ENCODE results near the gene DRC3.
"Not testable (repeated sequence)": the region's sequence is repeated elsewhere in the genome, so short reads cannot be mapped to it uniquely, and the experiment has no call there.

DRC3 gene

GRCh38 chr17:17995887-17996286, 23.2 kb downstream of the DRC3 start:
- not testable (repeated sequence) for DNase-seq

GRCh38 chr17:17998934-17999333, 26.3 kb downstream of the DRC3 start:
- DNase-seq = no peak

- DNase-seq = no peak
Measured at GRCh38 chr17:17999364-18000029, 26.8 kb downstream of the DRC3 start.

DNA sequence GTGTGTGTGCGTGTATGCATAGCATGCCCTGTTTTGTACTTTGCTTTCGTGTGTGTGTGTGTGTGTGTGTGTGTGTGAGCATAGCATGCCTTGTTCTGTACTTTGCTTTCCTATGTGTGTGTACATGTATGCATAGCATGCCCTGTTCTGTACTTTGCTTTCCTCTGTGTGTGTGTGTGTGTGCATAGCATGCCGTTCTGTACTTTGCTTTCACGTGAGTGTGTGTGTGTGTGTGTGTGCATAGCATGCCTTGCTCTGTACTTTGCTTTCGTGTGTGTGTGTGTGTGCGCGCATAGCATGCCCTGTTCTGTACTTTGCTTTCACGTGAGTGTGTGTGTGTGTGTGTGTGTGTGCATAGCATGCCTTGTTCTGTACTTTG, 27.4 kb downstream of the DRC3 start:
- no peak for DNase-seq

DNA sequence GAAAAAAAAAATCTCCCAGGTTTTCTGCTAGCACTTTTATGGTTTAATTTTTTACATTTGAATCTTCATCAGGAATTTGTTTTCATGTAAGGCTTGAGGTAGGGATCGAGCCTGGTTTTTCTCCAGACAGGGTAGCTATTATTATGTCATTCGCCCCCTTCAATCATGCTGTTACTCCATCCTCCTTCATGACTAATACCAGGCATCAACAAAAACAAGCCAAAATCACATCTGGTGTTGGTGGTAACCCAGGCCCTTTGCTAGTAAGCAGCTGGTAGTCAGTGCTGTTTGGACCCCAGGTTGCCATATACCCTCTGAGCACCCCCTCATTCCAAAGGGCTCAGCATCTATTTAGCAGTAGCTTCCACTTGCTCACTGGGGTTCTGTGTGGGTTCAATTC, 29.5 kb downstream of the DRC3 start:
- DNase-seq = no peak

- no peak for DNase-seq
Measured at GRCh38 chr17:18004345-18004744, 31.7 kb downstream of the DRC3 start.

DNA sequence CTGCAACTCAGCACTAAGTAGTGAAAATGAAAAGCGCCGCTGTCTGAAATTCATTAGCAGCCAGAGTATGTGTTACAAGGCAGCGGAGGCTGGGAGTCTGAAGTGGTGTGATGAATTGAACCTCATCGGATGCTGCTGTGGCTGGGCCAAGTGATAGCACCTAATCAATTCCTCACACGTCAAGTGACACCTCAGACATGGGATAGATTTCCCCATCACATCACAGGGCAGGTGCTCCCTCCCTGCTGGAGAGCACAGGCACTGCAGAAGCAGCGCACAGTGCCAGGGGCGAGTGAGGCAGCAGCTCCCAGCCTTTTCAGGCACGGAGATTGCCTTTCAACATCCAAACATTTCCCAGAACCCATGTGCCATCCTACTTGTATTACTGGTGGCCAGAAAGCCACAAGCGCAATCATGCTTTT, 32.2 kb downstream of the DRC3 start:
- no peak for DNase-seq

- no peak for DNase-seq
Measured at GRCh38 chr17:18005496-18005895, 32.8 kb downstream of the DRC3 start.

GRCh38 chr17:18006495-18007239, 34.0 kb downstream of the DRC3 start:
- no peak for DNase-seq

- no peak for DNase-seq
Measured at GRCh38 chr17:18008496-18009268, 36.0 kb downstream of the DRC3 start.

- no peak for DNase-seq
Measured at GRCh38 chr17:18009609-18010420, 37.2 kb downstream of the DRC3 start.

GRCh38 chr17:18011286-18011685, 38.6 kb downstream of the DRC3 start:
- no peak for DNase-seq

DNA sequence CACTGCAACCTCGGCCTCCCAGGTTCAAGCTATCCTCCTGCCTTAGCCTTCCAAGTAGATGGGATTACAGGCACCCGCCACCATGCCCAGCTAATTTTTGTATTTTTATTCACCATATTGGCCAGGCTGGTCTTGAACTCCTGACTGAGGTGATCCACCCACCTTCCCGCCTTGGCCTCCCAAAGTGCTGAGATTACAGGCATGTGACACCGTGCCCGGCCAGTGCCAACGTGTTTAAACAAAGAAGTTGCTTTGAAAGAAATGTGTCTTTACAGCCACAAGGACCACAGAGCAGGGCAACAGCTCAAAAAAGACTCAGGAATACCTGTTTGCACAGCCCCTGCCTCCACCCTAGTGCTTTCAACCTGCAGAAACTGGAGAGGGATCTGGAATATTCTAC, 41.3 kb downstream of the DRC3 start:
- no peak for DNase-seq

DNA sequence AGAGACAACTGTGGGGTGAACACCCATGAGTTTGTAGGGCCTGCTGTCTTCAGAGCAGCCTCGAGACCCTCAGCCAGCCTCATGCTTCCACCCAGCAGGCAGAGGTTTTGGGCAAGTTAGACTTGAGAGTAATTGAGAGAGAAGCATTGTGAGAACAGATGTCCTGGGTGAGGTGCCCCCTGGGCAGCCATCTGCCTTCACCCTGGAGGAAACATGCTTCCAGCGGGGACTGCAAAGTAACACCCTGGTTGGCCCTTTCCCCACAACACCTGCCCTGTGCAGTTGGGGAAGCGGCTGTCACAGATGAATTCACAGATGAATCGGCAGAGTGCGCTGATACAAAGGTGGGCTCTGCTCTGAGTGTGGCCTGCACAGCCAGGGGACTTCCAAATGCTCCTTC, 42.9 kb downstream of the DRC3 start:
- DNase-seq = no peak

- no peak for DNase-seq
Measured at GRCh38 chr17:18016426-18016825, 43.8 kb downstream of the DRC3 start.

- no peak for DNase-seq
Measured at GRCh38 chr17:18017958-18018357, 45.3 kb downstream of the DRC3 start.

GRCh38 chr17:18018411-18018921, 45.8 kb downstream of the DRC3 start:
- DNase-seq = no peak

DNA sequence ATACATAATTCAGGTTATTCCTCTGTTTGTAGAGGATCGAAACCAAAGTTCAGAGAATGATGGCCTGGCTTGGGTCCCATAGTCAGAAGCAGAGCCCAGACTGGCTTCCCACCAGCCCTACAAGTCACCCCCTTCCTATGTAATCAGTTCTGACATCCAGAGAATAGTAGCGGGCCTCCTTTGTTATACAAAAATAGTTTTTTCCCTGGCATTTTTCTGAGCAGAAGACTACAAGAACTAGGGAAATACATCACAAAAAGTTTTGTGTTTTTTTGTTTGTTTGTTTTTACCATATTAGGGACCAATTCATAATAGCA, 47.1 kb downstream of the DRC3 start:
- DNase-seq = no peak

GRCh38 chr17:18020971-18021370, 48.3 kb downstream of the DRC3 start:
- no peak for DNase-seq

- no peak for DNase-seq
Measured at GRCh38 chr17:18021372-18021771, 48.7 kb downstream of the DRC3 start.

- DNase-seq = no peak
Measured at GRCh38 chr17:18025241-18025944, 52.7 kb downstream of the DRC3 start.

Data from right hindlimb (tissue), 1 donor.